SK-N-MC (cell line): ENCODE data around the gene IL10RB.

ENCODE experiments used
- EZH2 ChIP-seq: fragments of 200-600 bp; sonication (generic); IDR thresholded peaks from one replicate; pipeline ENCODE4 v1.6.1; 2017; ENCODE audit warnings: antibody characterized with exemption
- FOXP2 ChIP-seq: optimal IDR thresholded peaks from 2 replicates; pipeline ENCODE3; 2011; ENCODE audit warnings: mild to moderate bottlenecking, moderate library complexity; ENCODE audit not compliant: insufficient read depth; ENCODE audit errors: extremely low read length, control extremely low read depth
- POLR2AphosphoS5 ChIP-seq: IDR thresholded peaks from 2 replicates; pipeline ENCODE4 v1.6.1; 2012; ENCODE audit warnings: mild to moderate bottlenecking, low read depth, low read length, borderline replicate concordance

- TF ChIP-seq POLR2AphosphoS5 (no peak), EZH2 (no peak), FOXP2 (no peak)
These were observed 28.0 kb upstream of the IL10RB start for GRCh38 chr21:33238146-33238545.
